Activated gamma-delta T cell treated with anti-CD3 and anti-CD28 coated beads, Interleukin-2, amount 50 U/mL, for 16 hours (primary cell): Measurements from ENCODE around the gene RAB9A.
"Not testable (repeated sequence)": the region's sequence is repeated elsewhere in the genome, so short reads cannot be mapped to it uniquely, and the experiment has no call there.

Source experiments
- DNase-seq: peaks from one replicate; pipeline ENCODE4 v3.0.0-alpha.2; 2020; ENCODE audit warnings: low read depth

The RAB9A gene

GRCh38 chrX:13688958-13689740, at the start of gene RAB9A:
TSS of gene RAB9A (plus strand) at chrX:13689128. CDS start at chrX:13708747, 19,619 bp downstream.
- peak; percentile 68 for DNase-seq

- not testable (repeated sequence) for DNase-seq
These were observed 47.2 kb upstream of the RAB9A start for GRCh38 chrX:13641684-13642083.

- no peak for DNase-seq
These were observed 43.3 kb upstream of the RAB9A start for GRCh38 chrX:13645464-13646153.

GRCh38 chrX:13646154-13646549, 42.8 kb upstream of the RAB9A start:
- DNase-seq = no peak

GRCh38 chrX:13647709-13648212, 41.2 kb upstream of the RAB9A start:
- DNase-seq = peak; percentile 38

GRCh38 chrX:13648336-13648735, 40.6 kb upstream of the RAB9A start:
- DNase-seq = not testable (repeated sequence)

GRCh38 chrX:13649838-13650237, 39.1 kb upstream of the RAB9A start:
- no peak for DNase-seq

- DNase-seq = no peak
These were observed 38.6 kb upstream of the RAB9A start for GRCh38 chrX:13650318-13650717.

GRCh38 chrX:13651150-13651549, 37.8 kb upstream of the RAB9A start:
- DNase-seq = no peak

GRCh38 chrX:13652287-13652793, 36.6 kb upstream of the RAB9A start:
- no peak for DNase-seq

- peak; percentile 94 for DNase-seq
These were observed 35.9 kb upstream of the RAB9A start, which contains the start of gene TCEANC for GRCh38 chrX:13652850-13653693. TSS of gene TCEANC (plus strand) at chrX:13653141. CDS start at chrX:13662509, 9,368 bp downstream.

- DNase-seq = no peak
These were observed 34.8 kb upstream of the RAB9A start for GRCh38 chrX:13654116-13654515.

- no peak for DNase-seq
These were observed 33.3 kb upstream of the RAB9A start for GRCh38 chrX:13655674-13656073.

- no peak for DNase-seq
These were observed 30.3 kb upstream of the RAB9A start for GRCh38 chrX:13658602-13659001.

- DNase-seq = no peak
These were observed 29.9 kb upstream of the RAB9A start for GRCh38 chrX:13659063-13659462.

GRCh38 chrX:13661735-13662288, 27.1 kb upstream of the RAB9A start:
- no peak for DNase-seq

- no peak for DNase-seq
These were observed 26.6 kb upstream of the RAB9A start for GRCh38 chrX:13662355-13662791.

GRCh38 chrX:13664020-13664419, 24.9 kb upstream of the RAB9A start:
- DNase-seq = no peak

- no peak for DNase-seq
These were observed 22.1 kb upstream of the RAB9A start for GRCh38 chrX:13666836-13667235.

GRCh38 chrX:13667919-13668318, 21.0 kb upstream of the RAB9A start:
- no peak for DNase-seq

GRCh38 chrX:13669246-13669737, 19.6 kb upstream of the RAB9A start:
- peak; percentile 25 for DNase-seq
